HG03354 (cell line): Measurements from ENCODE around the gene TPST1.
"Not testable (repeated sequence)": the region's sequence is repeated elsewhere in the genome, so short reads cannot be mapped to it uniquely, and the experiment has no call there.

Experiments used
- ATAC-seq: cut with Tn5 transposase; IDR thresholded peaks from one replicate; pipeline ENCODE4 v1.9.1; 2021; ENCODE audit warnings: mild to moderate bottlenecking; ENCODE audit not compliant: unreplicated experiment, poor library complexity, severe bottlenecking

Gene TPST1

DNA sequence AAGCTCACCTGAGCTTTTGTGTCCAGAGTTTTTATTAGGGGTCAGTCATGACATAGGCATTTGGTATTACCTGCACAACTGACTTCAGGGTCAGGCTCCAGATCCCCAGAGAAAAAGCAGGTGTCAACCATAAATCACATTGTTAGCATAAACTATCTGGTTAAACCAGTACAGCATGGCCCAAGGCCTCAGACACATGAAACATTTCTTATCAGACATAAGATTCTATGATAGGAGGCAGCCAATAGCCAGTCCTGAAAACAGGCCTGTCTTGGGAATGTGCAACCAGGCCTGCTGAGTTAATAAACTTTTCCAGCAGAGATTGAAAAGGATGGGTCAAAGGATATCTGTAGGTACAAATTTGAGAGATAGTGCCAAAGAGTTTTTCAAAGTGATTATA lies 116.1 kb downstream of the TPST1 start:
- no peak for ATAC-seq

DNA sequence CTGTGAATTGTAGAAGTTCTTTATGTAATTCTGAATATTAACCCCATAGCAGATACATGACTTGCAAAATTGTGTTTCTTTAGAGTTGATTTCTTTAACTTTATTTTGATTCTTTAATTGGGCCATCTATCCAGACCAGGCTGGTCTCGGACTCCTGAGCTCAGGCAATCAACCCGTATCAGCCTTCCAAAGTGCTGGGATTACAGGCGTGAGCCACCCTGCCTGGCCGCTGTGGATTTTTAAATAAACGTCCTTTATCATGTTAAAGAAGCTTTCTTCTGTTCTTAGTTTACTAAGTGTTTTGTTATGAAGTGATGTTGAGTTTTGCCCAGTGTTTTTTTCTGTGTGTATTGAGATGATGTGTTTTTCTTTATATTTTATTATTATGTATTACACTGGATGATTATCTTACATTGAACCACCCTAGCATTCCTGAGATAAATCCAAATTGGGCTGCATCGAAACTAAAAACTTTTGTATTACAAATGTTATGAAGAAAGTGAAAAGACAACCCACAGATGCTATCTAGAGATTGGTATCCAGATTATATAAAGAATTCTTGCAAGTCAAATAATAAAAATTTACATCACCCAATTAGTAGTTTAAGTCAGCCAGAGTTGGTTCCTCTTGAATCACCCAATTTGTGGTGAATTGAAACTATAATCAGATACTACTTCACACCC lies 118.1 kb downstream of the TPST1 start:
- no peak for ATAC-seq

DNA sequence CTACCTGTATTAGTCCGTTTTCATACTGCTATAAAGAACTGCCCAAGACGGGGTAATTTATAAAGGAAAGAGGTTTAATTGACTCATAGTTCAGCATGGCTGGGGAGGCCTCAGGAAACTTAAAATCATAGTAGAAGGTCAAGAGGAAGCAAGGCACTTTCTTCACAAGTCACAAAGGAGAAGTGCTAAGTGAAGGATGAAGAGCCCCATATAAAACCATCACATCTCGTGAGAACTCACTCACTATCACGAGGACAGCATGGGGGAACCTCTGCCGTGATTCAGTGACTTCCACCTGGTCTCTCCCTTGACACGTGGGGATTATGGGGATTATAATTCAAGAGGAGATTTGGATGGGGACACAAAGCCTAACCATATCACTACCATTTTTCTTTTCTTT lies 119.9 kb downstream of the TPST1 start:
- ATAC-seq = not testable (repeated sequence)

DNA sequence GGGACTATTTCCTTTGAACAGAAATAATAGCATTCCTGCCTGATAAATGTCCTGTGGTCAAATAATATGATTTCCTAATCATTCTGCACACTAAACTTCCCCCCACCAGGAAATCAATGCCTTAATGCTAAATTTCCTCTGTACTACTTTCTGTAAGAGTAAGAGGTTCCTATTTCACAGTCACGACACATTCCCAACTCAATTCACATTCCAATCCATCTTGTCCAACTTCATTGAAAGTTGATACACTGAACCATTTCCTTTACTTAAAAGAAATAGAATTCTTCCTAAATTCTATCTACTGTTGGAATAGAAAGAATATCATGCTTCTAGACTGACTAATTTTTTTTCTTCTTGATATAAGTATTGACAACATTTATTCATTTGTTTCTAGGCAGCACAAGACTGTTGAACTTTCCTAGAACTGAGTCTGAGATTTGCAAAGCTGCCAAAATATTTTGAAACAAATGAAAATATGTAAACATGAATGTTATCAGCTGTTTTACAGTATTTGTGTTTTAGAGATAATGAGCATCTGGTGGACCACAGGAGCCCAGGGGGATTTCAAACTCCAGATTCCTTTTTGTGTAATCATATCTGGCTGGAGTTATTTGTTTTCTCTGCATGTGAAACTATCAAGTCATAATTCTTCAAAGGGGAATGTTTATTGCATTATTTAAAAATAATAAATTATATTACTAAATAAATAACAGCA lies 121.5 kb downstream of the TPST1 start:
- no peak for ATAC-seq

DNA sequence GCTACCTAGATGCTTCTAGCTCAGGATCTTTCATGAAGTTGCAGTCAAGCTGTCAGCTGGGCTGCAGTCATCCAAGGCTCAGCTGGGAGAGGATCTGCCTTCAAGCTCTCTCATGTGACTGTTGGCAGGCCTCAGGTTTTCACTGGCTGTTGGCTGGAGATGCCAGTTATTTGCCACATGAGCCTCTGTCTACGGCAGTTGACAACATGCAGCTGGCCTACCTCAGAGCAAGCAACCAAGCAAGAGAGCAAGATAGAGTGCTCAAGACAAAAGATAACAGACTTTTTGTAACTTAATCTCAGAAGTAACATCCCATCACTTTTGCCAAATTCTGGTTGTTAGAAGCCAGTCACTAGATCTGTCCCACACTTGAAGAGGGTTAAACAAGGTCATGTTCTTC lies 125.8 kb downstream of the TPST1 start:
- ATAC-seq = no peak

DNA sequence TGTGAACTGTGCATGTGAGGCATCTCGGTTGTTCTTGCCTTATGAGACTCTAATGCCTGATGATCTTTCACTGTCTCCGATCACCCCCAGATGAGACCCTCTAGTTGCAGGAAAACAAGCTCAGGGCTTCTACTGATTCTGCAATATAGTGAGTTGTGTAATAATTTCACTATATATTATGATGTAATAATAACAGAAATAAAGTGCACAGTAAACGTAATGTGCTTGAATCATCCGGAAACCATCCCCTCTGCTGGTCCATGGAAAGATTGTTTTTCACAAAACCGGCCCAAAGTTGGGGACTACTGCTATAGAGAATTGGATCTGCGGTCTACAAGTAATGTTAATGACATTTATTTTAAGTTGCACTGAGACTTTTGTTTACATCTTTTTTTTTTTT lies 126.7 kb downstream of the TPST1 start:
- no peak for ATAC-seq

DNA sequence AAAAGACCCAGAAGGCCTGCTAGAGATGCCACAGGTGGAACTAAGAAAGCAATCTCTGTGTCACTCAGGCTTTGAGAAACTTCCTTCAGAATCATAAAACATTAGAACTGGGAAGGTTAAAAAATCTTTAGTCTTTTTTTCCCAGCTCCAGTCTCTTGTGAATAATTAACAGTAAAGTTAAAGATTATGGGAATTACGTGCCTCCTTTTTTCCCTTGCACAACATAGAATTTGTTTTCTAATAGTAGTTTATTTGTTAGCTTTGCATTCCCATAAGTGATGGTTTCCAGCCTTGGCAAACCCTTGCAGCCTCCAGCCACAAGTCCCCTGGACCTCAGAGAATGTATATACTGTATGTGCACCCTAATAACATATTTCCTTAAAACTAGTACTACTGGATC lies 128.3 kb downstream of the TPST1 start:
- no peak for ATAC-seq

DNA sequence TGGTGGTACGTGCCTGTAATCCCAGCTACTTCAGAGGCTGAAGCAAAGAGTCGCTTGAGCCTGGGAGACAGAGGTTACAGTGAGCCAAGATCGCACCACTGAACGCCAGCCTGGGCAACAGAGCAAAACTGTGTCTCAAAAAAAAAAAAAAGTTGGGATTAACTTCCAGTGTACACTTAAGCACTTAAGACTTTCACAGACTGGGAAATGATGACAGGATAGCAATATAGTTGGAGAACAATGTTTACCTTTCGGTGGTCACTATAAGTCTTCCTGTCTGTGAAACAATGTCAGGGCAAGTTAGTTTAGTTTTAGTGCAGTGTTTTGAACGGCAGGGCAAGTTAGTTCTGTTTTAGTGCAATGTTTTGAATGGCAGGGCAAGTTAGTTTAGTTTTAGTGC lies 130.2 kb downstream of the TPST1 start:
- no peak for ATAC-seq

DNA sequence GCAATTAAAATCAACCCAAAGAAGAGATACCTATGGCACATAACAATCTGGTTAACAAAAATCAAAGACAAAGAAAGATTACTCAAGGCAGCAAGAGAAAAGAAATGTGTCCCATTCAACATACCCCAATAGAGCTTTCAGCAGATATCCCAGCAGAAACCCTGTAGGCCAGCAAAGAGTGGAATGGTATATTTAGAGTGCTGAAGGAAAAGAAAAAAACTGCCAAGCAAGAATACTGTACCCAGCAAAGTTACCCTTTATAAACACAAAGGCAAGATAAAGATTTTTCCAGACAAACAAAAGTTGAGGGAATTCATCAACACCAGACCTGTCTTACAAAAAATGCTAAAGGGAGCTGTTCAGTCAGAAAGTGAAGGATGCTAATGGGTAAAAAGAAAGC lies 131.6 kb downstream of the TPST1 start:
- ATAC-seq = no peak

DNA sequence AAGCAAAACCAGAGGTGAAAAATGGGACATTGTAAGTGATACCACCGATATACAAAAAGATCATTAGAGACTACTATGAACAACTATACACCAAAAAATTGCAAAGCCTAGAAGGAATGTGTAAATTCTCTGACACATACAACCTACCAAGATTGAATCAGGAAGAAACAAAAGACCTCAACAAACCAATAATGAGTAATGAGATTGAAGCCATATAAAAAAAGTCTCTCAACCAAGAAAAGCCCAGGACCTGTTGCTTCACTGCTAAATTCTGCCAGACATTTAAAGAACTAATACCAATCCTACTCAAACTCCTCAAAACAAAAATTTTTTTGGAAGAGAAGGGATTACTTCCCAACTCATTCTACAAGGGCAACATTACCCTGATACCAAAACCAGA lies 134.0 kb downstream of the TPST1 start:
- ATAC-seq = no peak

DNA sequence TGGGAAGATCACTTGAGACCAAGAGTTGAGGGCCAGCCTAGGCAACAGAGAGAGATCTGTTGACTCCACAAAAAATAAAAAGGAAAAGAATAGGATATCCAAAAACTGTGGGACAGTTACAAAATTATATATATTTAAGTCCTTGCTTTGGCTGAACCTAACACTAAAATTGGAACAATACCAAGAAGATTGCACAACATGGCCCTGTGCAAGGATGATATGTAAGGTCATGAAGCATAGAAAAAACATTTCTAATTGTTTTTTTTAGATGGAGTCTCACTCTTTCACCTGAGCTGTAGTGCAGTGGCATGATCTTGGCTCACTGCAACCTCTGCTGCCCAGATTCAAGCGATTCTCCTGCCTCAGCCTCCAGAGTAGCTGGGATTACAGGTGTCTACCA lies 139.0 kb downstream of the TPST1 start:
- no peak for ATAC-seq

DNA sequence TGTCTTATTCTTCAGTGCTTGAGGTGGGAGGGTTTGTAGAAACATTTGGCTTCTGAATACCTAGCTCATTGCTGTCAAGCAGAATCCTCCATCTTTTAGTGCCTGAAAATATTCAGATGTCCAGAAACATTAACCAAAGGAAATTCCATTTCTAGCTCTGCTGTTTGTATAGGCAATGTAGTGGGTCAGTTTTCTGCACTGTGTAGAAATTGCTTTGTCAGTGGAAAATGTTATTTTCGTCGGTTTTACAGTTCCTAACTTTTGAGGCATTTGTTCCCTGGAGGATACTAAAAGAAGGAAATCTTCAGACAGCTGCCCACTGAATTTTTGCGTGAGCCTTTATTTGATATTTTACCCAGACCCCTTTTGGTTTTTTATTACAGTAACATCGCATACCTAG lies 143.4 kb downstream of the TPST1 start:
- ATAC-seq = no peak

DNA sequence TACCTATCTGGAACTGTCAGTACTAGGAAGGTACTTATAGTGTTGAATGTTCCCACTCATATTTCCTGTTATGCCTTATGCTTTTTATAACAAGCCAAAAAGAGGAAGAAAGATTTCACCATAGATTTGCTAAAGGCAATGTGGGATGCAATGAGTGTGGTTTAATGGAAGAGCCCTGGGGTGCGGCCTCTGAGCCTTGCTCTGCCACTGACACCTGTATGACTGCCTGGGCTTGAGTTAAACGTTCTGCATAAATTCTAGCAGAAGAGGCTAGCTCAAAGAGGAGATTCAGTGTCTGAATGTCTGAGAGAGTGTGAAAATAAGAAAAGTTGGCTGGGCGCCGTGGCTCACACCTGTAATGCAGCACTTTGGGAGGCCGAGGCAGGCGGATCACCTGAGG lies 143.8 kb downstream of the TPST1 start:
- ATAC-seq = no peak

DNA sequence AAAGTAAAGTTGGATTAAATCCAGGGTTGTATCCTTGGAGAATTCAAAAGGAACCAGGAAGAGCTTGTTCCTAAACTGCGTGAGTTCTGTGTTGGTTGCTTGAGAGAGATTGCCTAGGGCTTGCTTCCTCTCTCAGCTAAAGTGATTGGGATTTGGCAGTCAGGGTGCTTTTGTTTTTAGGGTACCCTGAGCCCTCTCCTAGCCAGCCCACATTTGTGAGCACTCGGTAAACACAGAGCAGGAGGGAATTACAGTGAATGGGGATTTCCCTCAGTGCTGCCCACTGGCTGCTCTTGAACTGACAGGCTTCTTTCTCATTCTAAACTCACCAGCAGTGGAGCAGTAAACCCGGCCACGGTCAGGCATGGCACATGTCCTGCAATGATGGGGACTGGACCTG lies 146.9 kb downstream of the TPST1 start:
- ATAC-seq = no peak

DNA sequence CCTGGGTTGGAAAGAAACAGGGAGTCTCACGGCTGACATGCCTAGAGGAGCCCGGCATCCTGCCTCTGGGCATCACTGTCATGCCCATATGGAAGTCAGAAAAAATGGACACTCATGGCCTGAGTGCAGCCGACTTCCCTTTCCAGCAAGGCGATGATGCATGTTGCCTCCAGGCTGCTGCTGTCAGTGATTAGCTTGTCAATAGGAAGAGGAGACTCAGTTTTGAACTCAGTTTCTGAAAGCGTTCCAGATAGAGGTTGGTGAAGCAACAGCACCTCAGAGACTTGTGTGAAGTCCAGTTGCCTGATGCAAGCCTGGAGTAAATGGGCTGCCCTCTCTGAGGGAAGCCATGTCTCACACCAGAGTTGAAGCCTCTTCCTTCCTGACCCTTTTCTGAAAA lies 148.4 kb downstream of the TPST1 start:
- ATAC-seq = no peak

DNA sequence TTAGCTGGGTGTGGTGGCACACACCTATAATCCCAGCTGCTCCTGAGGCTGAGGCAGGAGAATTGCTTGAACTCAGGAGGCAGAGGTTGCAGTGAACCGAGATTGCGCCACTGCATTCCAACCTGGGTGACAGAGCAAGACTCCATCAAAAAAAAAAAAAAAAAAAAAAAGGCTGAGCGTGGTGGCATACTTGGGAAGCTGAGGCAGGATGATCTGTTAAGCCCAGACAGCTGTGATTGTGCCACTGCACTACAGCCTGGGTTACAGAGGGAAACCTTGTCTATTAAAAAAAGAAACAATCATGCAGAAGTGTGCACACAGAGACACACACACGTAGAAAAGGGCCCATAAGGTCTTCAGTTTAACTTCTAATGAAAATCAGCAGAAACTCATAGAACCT lies 150.6 kb downstream of the TPST1 start:
- no peak for ATAC-seq

DNA sequence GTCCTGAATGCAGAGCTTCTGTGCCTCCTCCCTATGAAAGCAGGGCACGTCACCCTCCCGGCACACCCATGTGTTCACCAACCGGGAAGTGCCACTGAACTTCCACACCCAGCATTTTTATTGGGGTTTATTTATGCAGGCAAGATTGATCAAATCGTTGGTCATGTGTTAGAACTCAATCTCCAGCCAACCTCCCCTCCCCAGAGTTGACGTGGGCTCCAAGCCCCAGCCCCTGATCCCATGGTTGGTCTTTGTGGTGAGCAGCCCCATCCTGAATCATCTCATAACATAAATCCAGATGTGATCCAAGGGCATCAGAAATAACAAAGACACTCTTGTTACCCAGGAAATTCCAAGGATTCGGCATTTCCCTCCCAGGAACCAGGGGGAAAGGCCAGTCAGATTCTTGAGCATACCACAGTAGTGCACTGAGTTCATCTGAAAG lies 151.2 kb downstream of the TPST1 start:
- no peak for ATAC-seq

DNA sequence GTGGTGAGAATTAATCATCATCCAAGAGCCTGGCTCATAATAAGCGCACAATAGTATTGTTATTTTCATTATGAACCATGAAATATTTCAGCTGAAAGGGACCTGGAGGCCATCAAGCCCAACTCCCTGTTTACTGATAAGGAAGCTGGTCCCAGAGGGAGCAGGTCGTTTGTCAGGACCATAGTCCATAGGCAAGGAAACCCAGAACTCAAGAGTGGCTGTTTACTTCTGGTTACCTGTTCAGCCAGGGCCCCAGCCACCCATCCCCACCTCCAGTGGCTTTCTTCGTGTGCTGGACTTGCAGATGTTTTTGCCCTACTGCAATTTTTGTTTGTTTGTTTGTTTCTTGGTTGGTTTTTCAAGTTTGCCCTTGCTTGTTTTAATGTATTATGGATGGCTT lies 152.0 kb downstream of the TPST1 start:
- ATAC-seq = no peak

DNA sequence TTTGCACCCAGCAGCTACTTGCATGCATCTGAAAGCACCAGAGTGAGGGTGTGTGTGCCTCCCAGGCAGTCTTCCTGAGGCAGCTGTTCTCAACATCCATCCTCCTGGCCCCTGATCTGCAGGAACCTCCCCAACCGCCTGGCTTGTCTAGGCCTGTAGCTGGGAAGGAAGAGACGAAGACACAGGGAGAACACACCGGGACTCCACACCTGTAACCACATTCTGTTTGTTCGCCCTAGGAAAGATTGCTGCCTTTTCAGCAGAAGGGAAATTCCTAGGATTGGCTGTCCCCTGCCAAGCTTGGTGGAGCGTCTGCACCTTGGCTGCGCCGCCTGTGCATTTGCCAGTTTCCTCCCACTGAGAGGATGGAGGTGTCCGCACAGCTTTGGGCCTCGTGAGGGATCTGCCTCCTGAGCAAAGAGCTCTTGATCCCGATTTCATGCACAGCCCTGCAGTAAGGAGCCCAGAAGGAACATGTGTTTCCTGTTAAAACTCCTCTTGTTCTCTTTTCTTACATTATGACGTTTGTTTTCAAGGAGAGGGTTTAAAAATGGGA lies 154.6 kb downstream of the TPST1 start:
- no peak for ATAC-seq

DNA sequence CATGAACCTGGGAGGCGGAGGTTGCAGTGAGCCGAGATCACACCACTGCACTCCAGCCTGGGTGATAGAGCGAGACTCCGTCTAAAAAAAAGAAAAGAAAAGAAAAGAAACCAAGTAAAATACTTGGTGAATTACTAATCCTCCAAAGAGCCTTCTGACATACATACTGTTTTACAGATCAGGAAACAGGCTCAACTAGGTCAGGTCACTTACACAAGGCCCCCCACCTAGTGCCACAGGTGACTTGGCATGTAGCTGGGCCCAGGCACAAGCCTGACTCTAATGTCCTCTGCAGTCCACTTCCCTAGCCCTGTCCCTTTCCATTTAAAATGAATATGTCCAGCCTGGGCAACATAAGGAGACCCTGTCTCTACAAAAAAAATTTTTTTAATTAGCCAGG lies 157.0 kb downstream of the TPST1 start:
- ATAC-seq = no peak

DNA sequence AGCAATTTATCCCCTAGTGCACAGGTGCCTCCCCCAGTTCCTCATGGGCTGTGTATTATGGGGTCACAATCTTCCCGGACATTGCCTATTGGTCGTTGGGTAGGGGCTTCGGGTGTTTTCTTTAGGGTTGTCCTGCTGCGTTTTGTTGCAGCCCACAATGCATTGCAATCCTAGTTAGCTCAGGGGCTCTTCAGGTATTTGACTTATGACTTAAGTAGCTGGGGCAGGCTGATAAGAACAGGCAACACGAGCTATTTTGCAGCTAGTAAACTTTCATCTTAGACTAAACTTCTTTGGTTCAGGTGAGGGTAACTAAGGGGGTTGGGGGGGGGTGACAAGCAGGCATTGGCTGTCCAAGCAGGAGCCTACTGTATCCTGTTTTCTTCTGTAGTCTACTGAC lies 158.5 kb downstream of the TPST1 start:
- ATAC-seq = no peak
